CD14-positive monocyte (primary cell): ENCODE measurements around the gene IFNA4. TPM values are rescaled to one million over a fixed set of nuclear protein-coding genes. Genes with fewer than 3 reads are reported as not detected.
"Not testable (repeated sequence)": the region's sequence is repeated elsewhere in the genome, so short reads cannot be mapped to it uniquely, and the experiment has no call there.

Source experiments
- DNase-seq, 3 donors: peaks; one replicate each; pipeline ENCODE4 v3.0.0-alpha.2; 2011 to 2022
- H2AFZ ChIP-seq: 2 replicates; pipeline ENCODE4 v1.6.0; 2012; ENCODE audit warnings: mild to moderate bottlenecking, low read depth, low read length, inconsistent platforms; ENCODE audit not compliant: insufficient read depth, poor library complexity, severe bottlenecking
- H3K27ac ChIP-seq, 2 donors: 1 replicate in 1 of 2; 2 replicates in 1 of 2; pipeline ENCODE4 v1.5.1; 2012 to 2013; ENCODE audit warnings: low read length in 2 of 2, control low read depth in 1 of 2, inconsistent platforms in 1 of 2, low read depth in 1 of 2, mild to moderate bottlenecking in 1 of 2
- H3K27me3 ChIP-seq, 2 donors: one replicate each; pipeline versions ENCODE4 v1.6.0 to v1.6.1; 2011 to 2013; ENCODE audit warnings: low read length in 2 of 2; ENCODE audit not compliant: control insufficient read depth in 2 of 2, insufficient read depth in 2 of 2
- H3K36me3 ChIP-seq, 2 donors: replicated peaks in 1 of 2; 1 replicate in 1 of 2; 2 replicates in 1 of 2; pipeline versions ENCODE4 v1.5.1 to v1.6.1; 2012 to 2013; ENCODE audit warnings: low read length in 2 of 2, control low read depth in 1 of 2, inconsistent platforms in 1 of 2, mild to moderate bottlenecking in 1 of 2; ENCODE audit not compliant: insufficient read depth in 2 of 2, control insufficient read depth in 1 of 2
- H3K4me1 ChIP-seq, 2 donors: 1 replicate in 1 of 2; 2 replicates in 1 of 2; pipeline versions ENCODE4 v1.5.1 to v1.6.1; 2012 to 2013; ENCODE audit warnings: low read length in 2 of 2, control low read depth in 1 of 2, inconsistent platforms in 1 of 2, mild to moderate bottlenecking in 1 of 2, moderate library complexity in 1 of 2; ENCODE audit not compliant: insufficient read depth in 2 of 2, control insufficient read depth in 1 of 2
- H3K4me2 ChIP-seq: replicated peaks from 2 replicates; pipeline ENCODE3; 2012; ENCODE audit warnings: low read length, moderate library complexity, mild to moderate bottlenecking; ENCODE audit not compliant: poor library complexity, severe bottlenecking; ENCODE audit errors: extremely low read depth
- H3K4me3 ChIP-seq, 3 experiments: fragments of 200-600 bp in 1 of 3; sonication (generic) in 1 of 3; replicated peaks in 1 of 3; 1 replicate in 2 of 3; 2 replicates in 1 of 3; pipeline ENCODE4 v1.5.1; 2011 to 2013; ENCODE audit warnings: low read length in 3 of 3, mild to moderate bottlenecking in 3 of 3, control low read depth in 2 of 3, low read depth in 2 of 3, inconsistent platforms in 1 of 3, moderate library complexity in 1 of 3
- H3K79me2 ChIP-seq: 2 replicates; pipeline ENCODE4 v1.6.0; 2012; ENCODE audit warnings: mild to moderate bottlenecking, control low read depth, inconsistent platforms, low read length, moderate library complexity; ENCODE audit not compliant: insufficient read depth
- H3K9ac ChIP-seq: 2 replicates; pipeline ENCODE4 v1.6.0; 2017; ENCODE audit warnings: low read length, mild to moderate bottlenecking; ENCODE audit not compliant: insufficient read depth, poor library complexity, severe bottlenecking
- H3K9me3 ChIP-seq, 2 donors: replicated peaks in 1 of 2; 1 replicate in 1 of 2; 2 replicates in 1 of 2; pipeline versions ENCODE4 v1.5.1 to v1.6.1; 2012 to 2013; ENCODE audit warnings: low read length in 2 of 2, control low read depth in 1 of 2; ENCODE audit not compliant: control insufficient read depth in 1 of 2, insufficient read depth in 1 of 2
- H4K20me1 ChIP-seq: 2 replicates; pipeline ENCODE4 v1.6.0; 2012; ENCODE audit warnings: mild to moderate bottlenecking, low read length, control low read depth, moderate library complexity; ENCODE audit not compliant: insufficient read depth
- H3K27ac Mint-ChIP-seq, 7 donors: one replicate each; pipeline ENCODE4 v1.8.0; 2020; ENCODE audit warnings: mild to moderate bottlenecking in 7 of 7, mixed read lengths in 7 of 7, moderate library complexity in 6 of 7, inconsistent platforms in 2 of 7
- H3K27me3 Mint-ChIP-seq, 3 donors: one replicate each; pipeline ENCODE4 v1.8.0; 2021 to 2022; ENCODE audit warnings: low read depth in 3 of 3, mild to moderate bottlenecking in 3 of 3, mixed read lengths in 3 of 3, moderate library complexity in 3 of 3, inconsistent platforms in 1 of 3
- H3K36me3 Mint-ChIP-seq, 2 donors: one replicate each; pipeline ENCODE4 v1.8.0; 2020; ENCODE audit warnings: mixed read lengths in 2 of 2, inconsistent platforms in 1 of 2, mild to moderate bottlenecking in 1 of 2
- H3K4me1 Mint-ChIP-seq: one replicate; pipeline ENCODE4 v1.8.0; 2020; ENCODE audit warnings: mild to moderate bottlenecking, mixed read lengths
- H3K4me3 Mint-ChIP-seq, 2 donors: one replicate each; pipeline ENCODE4 v1.8.0; 2020; ENCODE audit warnings: mild to moderate bottlenecking in 2 of 2, mixed read lengths in 2 of 2, moderate library complexity in 1 of 2
- H3K9me3 Mint-ChIP-seq, 7 donors: one replicate each; pipeline ENCODE4 v1.8.0; 2020 to 2022; ENCODE audit warnings: mixed read lengths in 7 of 7, mild to moderate bottlenecking in 6 of 7, moderate library complexity in 6 of 7, inconsistent platforms in 2 of 7
- WGBS: methylation state at CpG from one replicate; pipeline ENCODE4 v1.1.5; 2013; ENCODE audit warnings: missing lambda C conversion rate; ENCODE audit not compliant: insufficient coverage; 5-methylcytosine and 5-hydroxymethylcytosine counted together
- intact Hi-C, 2 donors: fragments of 100-400 bp; cut with micrococcal nuclease; formaldehyde crosslinking; loops; one replicate each; pipeline versions ENCODE4 v1.15.0 to v1.15.1; 2023
- polyA plus RNA-seq, 3 donors: library from polyadenylated mRNA; depleted of rRNA in 1 of 3; unstranded in 2 of 3; stranded (reverse) in 1 of 3; fragments of 300-500 nt in 2 of 3; fragments of >200 nt in 1 of 3; fragmentation: Illumina TruSeq in 2 of 3; gene quantifications; 1 replicate in 2 of 3; 2 replicates in 1 of 3; pipeline ENCODE4 v1.2.3, GENCODE V29; 2012 to 2021
- TF ChIP-seq, protein P1 (sequence below): fragments of 200-600 bp; IDR thresholded peaks from one replicate; pipeline ENCODE4 v1.8.0; 2022; ENCODE audit warnings: antibody characterized with exemption, mild to moderate bottlenecking

IFNA4 gene
- polyA plus RNA-seq, 3 donors = not detected

DNA sequence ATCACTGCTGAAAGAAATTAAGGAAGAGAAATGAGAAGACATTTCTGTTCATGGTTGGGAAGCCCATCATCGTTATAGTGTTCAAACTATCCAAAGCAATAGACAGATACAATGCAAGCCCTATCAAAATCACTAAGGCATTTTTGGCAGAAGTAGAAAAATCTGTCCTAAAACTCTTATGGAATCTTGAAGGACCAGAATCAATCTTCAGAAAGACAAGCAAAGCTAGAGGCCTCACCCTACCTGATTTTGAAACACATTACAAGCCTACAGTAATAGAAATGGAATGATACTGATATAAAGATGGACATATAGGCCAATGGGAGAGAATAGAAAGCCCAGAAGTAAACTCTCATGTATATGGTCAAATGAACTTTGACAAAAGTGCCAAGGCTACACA, 16.0 kb downstream of the IFNA4 start:
- H3K27ac ChIP-seq = no peak overlapping the region

GRCh38 chr9:21166560-21166959, 20.8 kb downstream of the IFNA4 start, which contains the start of gene IFNA21:
Gene IFNA21, minus strand, starts transcription at chr9:21166660. Its CDS starts 48 bp downstream, at chr9:21166612.
- intact Hi-C loops, DNase-seq, H3K27ac ChIP-seq, H3K4me2 ChIP-seq, H4K20me1 ChIP-seq, H3K9ac ChIP-seq, H3K27me3 ChIP-seq, H3K4me3 Mint-ChIP-seq, H3K27ac Mint-ChIP-seq, H3K4me1 ChIP-seq, H3K36me3 Mint-ChIP-seq, H3K27me3 Mint-ChIP-seq, H3K4me3 ChIP-seq, H3K79me2 ChIP-seq, H3K36me3 ChIP-seq, H3K9me3 ChIP-seq, H2AFZ ChIP-seq, H3K9me3 Mint-ChIP-seq: not testable (repeated sequence)
- no CpG with 5 or more reads among the region's 2 CpGs for WGBS
- peaks cover 12% of the 10 kb centered on the region for H3K4me1 Mint-ChIP-seq

More for the DNA sequence above, 16.0 kb downstream of the IFNA4 start:
- WGBS = no CpG with 5 or more reads among the region's 1 CpG
- H3K9me3 ChIP-seq = no peaks in the 10 kb centered on the region
- H3K79me2 ChIP-seq = no peaks in the 10 kb centered on the region
- no peak overlapping the region for H3K4me2 ChIP-seq
- H3K4me1 ChIP-seq = peaks cover 0 to 9% of the 10 kb centered on the region in 2 donors
- TF ChIP-seq, protein P1, sequence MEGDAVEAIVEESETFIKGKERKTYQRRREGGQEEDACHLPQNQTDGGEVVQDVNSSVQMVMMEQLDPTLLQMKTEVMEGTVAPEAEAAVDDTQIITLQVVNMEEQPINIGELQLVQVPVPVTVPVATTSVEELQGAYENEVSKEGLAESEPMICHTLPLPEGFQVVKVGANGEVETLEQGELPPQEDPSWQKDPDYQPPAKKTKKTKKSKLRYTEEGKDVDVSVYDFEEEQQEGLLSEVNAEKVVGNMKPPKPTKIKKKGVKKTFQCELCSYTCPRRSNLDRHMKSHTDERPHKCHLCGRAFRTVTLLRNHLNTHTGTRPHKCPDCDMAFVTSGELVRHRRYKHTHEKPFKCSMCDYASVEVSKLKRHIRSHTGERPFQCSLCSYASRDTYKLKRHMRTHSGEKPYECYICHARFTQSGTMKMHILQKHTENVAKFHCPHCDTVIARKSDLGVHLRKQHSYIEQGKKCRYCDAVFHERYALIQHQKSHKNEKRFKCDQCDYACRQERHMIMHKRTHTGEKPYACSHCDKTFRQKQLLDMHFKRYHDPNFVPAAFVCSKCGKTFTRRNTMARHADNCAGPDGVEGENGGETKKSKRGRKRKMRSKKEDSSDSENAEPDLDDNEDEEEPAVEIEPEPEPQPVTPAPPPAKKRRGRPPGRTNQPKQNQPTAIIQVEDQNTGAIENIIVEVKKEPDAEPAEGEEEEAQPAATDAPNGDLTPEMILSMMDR = no peak
- no peak overlapping the region for H3K27ac Mint-ChIP-seq
- no peaks in the 10 kb centered on the region for H3K9me3 Mint-ChIP-seq
- no peaks in the 10 kb centered on the region for H4K20me1 ChIP-seq
- no peak for DNase-seq
- H3K27me3 ChIP-seq = no peaks in the 10 kb centered on the region
- H3K36me3 Mint-ChIP-seq = no peaks in the 10 kb centered on the region
- no peak overlapping the region for H2AFZ ChIP-seq
- no peak overlapping the region for H3K4me3 Mint-ChIP-seq
- H3K4me3 ChIP-seq = no peak overlapping the region
- no peaks in the 10 kb centered on the region for H3K27me3 Mint-ChIP-seq
- H3K4me1 Mint-ChIP-seq = peaks cover 10% of the 10 kb centered on the region
- intact Hi-C loops = no loop called here
- H3K36me3 ChIP-seq = no peaks in the 10 kb centered on the region
- no peak overlapping the region for H3K9ac ChIP-seq
